Right hindlimb (tissue), 1 donor: Measurements from ENCODE around the gene CCDC57.
A peak's percentile ranks its signal among the peaks of the same experiment; 100 is the strongest.
"Not testable (repeated sequence)": the region's sequence is repeated elsewhere in the genome, so short reads cannot be mapped to it uniquely, and the experiment has no call there.

Experiments used
- DNase-seq: peaks from one replicate; pipeline ENCODE4 v3.0.0-alpha.2; 2018

CCDC57 gene

GRCh38 chr17:82221341-82221902 is 8.8 kb upstream of the CCDC57 start:
- DNase-seq = no peak

- DNase-seq = no peak
These were observed 7.4 kb upstream of the CCDC57 start for GRCh38 chr17:82219753-82220709.

GRCh38 chr17:82219083-82219482 is 6.4 kb upstream of the CCDC57 start:
- no peak for DNase-seq

- DNase-seq = no peak
These were observed 5.9 kb upstream of the CCDC57 start for GRCh38 chr17:82218349-82219075.

GRCh38 chr17:82217530-82218204 is 5.0 kb upstream of the CCDC57 start:
- DNase-seq = peak; percentile 39

GRCh38 chr17:82217120-82217529 is 4.5 kb upstream of the CCDC57 start:
- peak; percentile 27 for DNase-seq

GRCh38 chr17:82216301-82217119 is 3.9 kb upstream of the CCDC57 start:
- DNase-seq = peak; percentile 70

GRCh38 chr17:82215972-82216300 is 3.3 kb upstream of the CCDC57 start:
- no peak for DNase-seq

GRCh38 chr17:82215095-82215971 is 2.7 kb upstream of the CCDC57 start:
- DNase-seq = peak; percentile 39

- no peak for DNase-seq
These were observed 1.5 kb upstream of the CCDC57 start for GRCh38 chr17:82214012-82214628.

GRCh38 chr17:82213251-82214011 is 789 bp upstream of the CCDC57 start:
- DNase-seq = peak; percentile 64

- DNase-seq = not testable (repeated sequence)
These were observed 2.0 kb downstream of the CCDC57 start for GRCh38 chr17:82210655-82211054.

GRCh38 chr17:82205720-82206508 is 6.7 kb downstream of the CCDC57 start:
- DNase-seq = peak; percentile 86

GRCh38 chr17:82204831-82205719 is 7.6 kb downstream of the CCDC57 start:
- no peak for DNase-seq

GRCh38 chr17:82203920-82204319 is 8.7 kb downstream of the CCDC57 start:
- no peak for DNase-seq

- no peak for DNase-seq
These were observed 9.7 kb downstream of the CCDC57 start for GRCh38 chr17:82202981-82203380.

GRCh38 chr17:82201498-82201910 is 11.1 kb downstream of the CCDC57 start:
- no peak for DNase-seq
